Limb (tissue), 2 donors: Measurements from ENCODE around the gene NUP54.

Experiments used
- DNase-seq, 2 donors: peaks; one replicate each; pipeline ENCODE4 v3.0.0-alpha.2; 2016; ENCODE audit errors: extremely low spot score in 2 of 2

NUP54 gene

DNA sequence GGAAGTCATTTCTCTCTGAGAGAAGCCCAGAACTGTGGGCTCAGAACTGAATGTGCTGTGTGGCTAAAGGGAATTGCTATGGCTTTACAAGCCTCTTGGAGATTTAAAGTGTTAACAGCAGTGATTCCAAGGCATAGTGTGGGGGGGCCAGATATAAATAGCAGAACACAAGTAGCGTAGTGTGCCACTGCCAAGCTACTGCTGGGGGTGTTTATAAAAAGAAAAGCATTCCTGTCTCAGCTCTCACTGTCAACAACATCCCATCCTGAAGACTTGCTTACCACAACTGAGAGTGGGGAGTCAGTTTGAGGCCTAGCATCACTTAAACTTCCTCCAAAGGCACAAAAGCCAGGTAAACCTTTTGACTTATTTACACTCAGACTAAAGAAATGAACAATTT, 73.7 kb downstream of the NUP54 start, which contains the start of gene ART3:
Gene ART3, plus strand, starts transcription at position 242 of the 400 bp plus-strand sequence. CDS start 1,181 bp downstream, outside the sequence.
- peak in 1 of 2 donors; percentile 15 for DNase-seq

DNA sequence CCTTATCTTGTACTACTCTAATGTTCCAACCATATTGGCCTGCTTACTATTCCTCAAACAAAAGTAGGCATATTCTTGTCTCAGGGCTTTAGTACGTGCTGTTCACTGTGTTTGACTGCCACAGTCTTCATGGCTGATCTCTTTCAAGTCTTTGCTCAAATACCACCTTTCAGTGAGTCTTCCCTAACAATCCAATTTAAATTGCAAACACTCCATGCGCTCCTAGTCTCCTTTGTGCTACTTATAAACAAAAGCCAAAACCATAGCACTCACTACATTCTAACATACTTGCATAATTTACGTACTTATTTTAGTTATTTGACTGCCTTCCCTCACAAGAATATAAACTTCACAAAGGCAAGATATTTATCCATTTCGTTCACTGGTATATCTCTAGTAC, 75.4 kb downstream of the NUP54 start:
- DNase-seq = no peak

GRCh38 chr4:76067652-76068286, 80.4 kb downstream of the NUP54 start:
- DNase-seq = peak; percentile 76

- no peak for DNase-seq
These were observed 81.7 kb downstream of the NUP54 start for GRCh38 chr4:76066546-76066945.
